SK-N-SH treated with all-trans-retinoic acid at 6 μM for 48 hours (cell line): ENCODE data around the gene KISS1.

ENCODE experiments used
- PPARA ChIP-seq: fragments of 250-450 bp; sonication (Bioruptor Pico); IDR thresholded peaks from 2 replicates; pipeline ENCODE4 v1.5.0; 2020; ENCODE audit warnings: mild to moderate bottlenecking, borderline replicate concordance
- TF ChIP-seq, protein P1 (sequence below): fragments of 250-450 bp; sonication (Bioruptor Pico); IDR thresholded peaks from 2 replicates; pipeline ENCODE4 v1.5.1; 2021; ENCODE audit warnings: mild to moderate bottlenecking, moderate library complexity

DNA sequence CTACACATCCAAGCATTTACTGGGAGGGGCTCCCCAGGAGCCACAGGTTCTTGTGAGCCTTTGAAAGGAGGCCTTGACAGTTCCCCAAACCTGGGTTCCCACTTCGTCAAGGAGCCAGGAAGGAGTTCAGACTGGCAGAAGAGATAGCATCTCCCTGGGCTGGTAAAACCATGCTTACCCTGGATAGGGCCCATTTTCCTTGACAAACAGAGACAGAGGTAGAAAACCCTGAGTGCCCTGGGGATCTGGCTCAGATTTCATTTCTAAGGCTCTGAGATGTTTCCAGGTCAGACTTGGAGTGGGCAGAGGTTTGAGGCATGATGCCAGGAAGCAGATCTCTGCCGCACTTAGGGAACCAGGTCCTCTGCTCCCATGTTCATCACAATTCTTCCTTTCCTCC is 47.2 kb downstream of the KISS1 start:
- no peak for TF ChIP-seq PPARA
- TF ChIP-seq, protein P1, sequence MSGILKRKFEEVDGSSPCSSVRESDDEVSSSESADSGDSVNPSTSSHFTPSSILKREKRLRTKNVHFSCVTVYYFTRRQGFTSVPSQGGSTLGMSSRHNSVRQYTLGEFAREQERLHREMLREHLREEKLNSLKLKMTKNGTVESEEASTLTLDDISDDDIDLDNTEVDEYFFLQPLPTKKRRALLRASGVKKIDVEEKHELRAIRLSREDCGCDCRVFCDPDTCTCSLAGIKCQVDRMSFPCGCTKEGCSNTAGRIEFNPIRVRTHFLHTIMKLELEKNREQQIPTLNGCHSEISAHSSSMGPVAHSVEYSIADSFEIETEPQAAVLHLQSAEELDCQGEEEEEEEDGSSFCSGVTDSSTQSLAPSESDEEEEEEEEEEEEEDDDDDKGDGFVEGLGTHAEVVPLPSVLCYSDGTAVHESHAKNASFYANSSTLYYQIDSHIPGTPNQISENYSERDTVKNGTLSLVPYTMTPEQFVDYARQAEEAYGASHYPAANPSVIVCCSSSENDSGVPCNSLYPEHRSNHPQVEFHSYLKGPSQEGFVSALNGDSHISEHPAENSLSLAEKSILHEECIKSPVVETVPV (CRISPR knock-in tag) = no peak
